HG03097 (cell line): ENCODE results near the gene UNK.
"Not testable (repeated sequence)": the region's sequence is repeated elsewhere in the genome, so short reads cannot be mapped to it uniquely, and the experiment has no call there.

ENCODE experiments used
- ATAC-seq: cut with Tn5 transposase; IDR thresholded peaks from one replicate; pipeline ENCODE4 v1.9.1; 2021; ENCODE audit not compliant: unreplicated experiment, low FRiP score

UNK gene

DNA sequence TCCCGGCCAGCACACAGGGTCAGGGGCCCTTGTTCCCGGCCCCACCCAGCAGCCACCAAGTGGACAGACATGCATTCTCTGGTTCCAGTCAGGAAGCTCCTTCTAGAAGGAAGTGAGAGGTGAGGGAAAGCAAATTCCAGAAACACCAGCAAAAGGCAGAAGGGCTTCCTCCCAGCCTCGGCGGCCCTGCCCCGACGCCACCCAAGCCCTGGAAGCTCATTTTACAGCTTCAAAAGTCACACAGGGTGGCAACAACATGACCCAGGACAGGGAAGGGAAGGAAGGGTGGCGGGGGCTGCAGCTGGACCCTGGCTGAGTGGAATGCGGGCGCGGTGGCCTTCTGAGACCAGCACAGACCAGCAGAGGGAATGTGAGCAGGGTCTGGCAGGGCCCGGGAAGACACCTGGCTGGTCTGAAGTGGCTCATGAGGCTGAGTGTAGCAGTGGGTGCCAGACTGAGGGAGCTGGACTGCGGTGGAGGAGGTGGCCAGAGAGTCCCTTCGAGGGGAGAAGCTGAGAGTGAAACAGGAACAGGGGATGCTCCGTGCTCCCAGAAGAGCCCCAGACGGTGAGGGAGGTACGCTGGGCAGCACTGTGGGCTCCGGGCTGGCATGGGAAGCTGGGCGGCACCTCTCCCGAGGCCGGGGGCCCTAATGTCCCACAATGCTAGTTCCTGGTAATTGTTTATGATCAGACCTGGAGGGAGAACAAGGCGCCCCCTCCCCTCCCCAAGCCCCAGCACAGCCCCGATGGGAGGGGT lies 61.5 kb downstream of the UNK start:
- ATAC-seq: no peak

DNA sequence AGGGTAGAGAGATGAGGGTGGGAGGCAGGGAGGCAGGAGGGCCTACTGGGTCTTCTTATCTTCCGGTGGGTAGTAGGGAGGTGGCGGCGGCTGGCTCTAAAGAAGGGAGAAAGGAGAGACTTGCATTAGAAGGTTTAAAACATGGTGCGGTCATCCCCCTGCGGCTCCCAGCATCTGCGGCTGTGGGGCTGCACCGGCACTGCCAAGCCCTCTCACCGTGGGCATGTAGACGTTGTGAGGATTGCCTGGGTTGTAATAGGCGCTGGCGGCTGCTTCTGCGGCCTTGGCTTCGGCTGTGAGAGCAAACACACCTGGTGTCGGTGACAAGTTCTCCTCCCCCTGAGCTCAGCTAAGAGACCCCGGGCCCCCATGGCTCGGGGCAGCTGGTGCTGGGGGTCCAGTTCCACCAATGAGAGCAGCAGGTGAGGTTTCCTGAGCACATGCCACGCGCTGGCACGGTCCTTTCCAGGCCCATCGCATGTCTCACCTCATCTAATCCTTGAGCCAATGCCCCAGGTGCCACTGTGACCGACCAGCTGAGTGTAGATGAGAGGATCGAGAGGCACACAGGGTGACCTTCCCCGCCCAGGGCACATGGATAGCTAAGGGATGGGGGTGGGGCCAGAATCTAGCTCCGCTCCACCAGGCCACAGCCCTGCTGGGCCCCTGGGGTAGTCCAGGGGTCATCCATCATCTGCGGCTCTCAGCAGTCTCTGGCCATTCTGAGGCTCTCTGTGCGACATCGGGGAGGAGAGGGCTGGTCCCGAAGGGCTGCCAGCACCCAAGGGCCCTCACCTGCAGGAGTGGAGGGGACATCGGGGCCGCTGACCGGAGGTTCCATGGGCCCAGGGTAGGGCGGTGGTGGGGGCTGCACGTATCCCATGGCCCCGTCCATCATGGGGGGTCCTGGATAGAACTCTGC lies 62.3 kb downstream of the UNK start:
- no peak for ATAC-seq

DNA sequence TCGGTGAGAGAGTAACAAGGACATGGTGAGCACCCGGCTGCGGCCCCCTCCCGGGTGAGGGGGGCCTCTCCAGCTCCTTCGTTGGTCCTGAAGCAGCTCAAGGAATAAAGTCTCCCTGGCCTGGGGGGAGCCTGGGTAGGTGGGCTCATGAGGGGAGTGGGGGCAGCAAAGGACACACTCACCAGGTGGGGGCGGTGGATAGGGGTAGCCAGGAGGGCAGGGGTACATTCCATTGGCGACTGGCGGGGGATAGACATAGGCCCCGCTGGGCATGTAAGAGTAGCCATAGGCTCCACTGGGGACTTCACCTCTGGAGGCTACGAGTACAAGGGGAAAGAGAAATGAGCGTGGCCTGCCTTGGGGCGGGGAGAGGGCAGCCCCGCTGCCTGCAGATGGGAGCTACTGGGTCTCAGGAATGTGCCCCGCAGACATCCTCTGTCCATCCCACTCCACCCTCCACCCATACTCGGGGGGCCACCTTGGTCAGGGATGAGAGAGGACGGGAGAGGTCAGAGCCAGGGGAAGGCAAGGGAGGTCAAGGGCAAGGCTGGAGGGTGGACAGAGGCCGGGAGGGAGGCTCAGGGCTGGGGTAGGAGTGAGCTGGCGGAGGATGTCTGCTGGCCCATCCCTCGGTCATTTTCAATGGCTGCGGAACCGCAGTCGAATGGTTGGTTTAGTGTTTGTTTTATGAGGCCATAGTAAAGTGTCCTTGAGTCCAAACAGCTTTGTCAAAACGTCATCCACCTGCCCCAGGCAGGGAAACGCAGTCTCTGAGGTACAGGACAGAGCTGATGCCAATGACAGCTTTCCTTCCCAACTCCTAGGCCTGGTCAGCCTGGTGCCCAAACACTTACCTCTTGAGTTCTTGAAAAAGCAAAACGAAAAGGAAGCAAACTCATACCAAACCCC lies 63.3 kb downstream of the UNK start:
- ATAC-seq: no peak

DNA sequence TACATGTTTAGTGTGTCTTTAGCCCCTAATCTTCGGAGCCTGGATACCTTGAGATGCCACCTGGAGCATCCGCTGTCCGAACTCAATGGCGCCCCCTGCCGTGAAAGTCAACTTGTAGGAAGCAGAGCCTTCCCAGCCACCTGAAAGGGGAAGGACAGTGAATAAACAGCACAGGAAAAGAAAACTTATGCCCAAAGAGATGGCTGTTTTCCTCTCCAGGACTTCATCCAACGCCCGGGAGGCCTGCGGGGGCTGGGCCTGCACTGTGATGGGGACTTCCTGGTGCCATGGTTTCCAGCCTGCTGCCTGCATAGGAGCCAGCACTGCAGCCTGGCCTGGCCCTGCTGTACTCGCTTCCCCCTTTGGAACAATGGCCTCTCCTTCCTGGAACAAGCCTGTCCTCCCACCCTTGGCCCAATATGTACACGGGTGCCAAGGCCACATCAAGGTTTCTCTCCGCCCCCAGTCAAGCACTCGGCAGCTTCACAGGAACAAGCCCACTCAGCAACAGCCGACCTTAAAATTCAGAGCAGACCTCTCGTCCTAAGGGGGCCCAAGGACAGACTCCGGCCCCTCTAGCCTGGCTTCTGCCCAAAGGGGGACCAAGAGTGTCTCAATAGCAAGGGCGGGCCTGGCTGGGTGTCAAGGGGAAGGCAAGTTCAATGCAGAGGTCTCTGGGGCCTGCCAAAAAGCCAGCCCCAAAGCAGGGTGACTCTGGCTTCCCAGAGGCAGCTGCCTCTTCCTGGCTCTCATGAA lies 64.1 kb downstream of the UNK start:
- ATAC-seq: no peak

DNA sequence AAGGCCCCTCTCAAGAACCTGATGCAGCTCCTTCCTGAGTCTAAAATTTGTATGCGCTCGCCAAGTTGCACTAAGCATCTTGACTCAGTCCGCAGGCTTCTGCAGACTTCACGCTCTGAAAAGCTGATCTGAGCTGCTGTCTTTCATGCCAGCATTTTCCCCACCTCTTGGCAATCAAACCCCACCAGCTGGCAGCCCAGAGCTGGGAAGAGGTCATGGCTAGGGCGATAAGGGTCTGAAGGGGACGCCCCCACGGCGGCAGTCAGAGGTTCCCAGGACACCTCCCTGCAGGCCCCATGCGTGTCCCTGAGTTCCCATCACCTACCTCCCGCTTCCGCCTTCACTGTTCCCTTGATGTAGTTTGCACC lies 64.7 kb downstream of the UNK start:
- ATAC-seq: no peak

DNA sequence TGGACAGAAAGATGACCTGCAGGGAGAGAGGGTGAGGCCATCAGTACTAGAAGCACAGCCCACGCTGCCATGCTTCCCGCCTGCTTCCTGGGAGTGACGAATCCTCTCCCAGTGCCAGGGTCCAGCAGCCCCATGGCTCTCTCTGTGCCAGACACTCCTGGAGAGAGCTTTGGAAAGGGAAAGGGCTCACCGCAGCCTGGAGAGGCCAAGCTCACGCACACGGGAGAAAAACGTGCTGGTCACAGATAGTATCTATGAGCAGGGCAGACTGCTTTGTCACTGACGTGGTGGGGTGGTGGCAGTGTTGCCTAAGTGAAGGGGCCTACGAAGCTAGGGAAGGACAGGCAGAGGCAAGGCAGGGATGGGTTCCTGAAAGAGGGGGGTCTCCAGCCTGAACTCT lies 65.1 kb downstream of the UNK start:
- no peak for ATAC-seq

DNA sequence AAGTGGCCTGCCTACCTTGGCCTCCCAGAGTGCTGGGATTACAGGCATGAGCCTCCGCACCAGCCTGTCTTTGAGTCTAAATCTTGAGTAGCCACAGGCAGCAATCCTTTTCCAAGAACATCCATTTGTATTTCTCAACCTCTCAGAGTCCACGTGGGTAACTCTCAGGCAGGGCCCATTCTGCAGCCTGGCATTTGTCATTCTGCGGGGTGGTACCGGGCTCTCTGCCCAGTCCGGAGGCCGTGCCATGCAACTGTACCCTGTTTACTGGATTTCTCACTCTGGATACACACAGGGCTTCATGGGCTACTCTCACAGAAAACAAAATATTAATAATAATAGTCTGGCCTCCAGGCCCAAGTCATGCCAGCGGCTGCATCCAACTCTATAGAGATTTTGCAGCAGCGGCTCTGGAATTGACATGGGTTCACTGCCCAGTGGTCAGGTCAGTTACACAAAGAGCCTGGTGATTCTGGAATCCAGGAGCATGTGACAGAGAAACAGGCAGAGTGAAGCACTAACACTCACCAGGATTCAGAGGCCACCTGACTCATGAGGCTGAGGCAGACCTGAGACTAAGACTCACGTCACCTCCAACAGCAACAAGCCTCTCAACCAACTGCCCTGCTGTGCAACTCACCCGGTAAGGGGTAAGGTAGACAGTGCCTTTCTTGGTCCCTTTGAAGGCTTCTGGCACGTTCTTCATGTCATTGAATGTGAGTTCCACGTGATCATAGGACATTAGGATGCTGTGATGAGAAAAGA lies 66.5 kb downstream of the UNK start:
- no peak for ATAC-seq

DNA sequence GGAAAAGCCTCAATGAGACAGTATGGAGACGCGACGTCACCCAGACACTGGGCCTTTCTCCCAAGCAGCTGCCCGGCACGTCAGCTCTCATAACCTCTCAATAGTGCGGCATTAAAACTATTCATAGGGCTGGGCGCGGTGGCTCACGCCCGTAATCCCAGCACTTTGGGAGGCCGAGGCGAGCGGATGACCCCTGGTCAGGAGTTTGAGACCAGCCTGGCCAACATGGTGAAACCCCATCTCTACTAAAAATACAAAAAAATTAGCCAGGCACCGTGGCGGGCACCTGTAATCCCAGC lies 67.0 kb downstream of the UNK start:
- ATAC-seq: not testable (repeated sequence)

DNA sequence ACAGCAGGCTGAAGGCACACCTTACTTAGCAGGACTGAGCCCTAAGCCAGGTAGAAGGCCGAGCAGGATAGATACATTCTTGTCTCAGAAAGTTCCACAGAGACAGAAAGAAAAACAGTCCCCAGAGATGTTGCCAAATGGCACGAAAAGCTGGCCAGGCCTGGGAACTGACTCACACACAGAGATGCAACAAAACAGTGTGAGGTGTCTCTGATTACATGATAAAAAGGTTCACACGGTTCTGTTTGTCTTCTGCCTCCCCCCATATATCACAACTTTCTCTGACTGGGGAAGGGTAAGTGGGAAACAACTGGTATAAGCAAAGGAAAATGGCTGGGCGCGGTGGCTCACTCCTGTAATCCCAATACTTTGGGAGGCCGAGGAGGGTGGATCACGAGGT lies 68.8 kb downstream of the UNK start:
- no peak for ATAC-seq

DNA sequence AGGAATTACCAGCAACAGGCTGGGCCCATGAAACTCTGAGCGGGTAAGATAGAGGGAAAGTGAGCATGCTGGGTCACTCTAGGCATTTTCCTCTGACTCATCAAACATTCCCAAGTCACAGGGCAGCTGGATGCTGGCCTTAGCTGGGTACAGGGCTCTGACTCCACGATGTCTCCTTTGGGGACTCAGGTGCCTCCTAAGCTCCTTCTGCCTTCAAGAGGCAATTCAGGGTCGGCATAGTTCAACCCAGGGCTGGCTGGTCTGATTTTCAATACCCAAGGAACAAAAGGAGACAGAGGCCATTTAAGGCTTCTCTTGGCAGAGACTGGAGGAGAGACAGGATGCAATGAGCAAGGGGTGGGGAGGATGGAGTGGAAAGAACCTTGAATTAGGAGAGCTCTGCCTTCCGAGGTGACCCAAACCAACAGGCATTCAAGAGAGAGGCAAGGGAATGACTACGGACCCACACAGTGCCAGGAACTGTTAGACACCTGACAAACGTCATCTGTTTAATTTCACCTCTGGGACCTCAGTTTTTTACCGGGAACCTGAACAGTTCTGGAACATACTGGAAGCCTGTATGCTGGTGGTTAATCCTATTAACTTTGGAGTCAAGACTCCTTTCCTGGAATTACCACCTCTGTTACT lies 69.6 kb downstream of the UNK start:
- no peak for ATAC-seq

DNA sequence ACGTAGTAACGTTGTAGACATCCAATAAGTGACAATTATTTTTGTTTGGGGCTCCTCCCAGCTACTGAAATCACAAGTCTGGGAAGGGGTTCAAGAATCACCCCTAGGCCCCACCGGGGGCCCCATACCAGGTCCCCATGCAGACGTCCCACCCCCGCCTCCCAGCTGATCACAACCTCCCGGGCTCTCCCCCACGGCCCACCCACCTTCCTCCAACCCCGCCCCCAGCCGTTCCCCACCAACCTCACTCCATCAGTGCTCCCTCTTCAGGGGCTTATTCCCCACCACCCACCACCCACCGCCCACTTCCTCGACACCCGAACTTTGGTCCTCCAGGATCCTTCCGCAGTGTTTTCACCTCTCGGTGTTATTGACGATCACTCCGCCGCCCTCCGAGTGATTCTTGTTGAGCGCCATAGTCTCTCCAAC lies 70.3 kb downstream of the UNK start:
- ATAC-seq: no peak

DNA sequence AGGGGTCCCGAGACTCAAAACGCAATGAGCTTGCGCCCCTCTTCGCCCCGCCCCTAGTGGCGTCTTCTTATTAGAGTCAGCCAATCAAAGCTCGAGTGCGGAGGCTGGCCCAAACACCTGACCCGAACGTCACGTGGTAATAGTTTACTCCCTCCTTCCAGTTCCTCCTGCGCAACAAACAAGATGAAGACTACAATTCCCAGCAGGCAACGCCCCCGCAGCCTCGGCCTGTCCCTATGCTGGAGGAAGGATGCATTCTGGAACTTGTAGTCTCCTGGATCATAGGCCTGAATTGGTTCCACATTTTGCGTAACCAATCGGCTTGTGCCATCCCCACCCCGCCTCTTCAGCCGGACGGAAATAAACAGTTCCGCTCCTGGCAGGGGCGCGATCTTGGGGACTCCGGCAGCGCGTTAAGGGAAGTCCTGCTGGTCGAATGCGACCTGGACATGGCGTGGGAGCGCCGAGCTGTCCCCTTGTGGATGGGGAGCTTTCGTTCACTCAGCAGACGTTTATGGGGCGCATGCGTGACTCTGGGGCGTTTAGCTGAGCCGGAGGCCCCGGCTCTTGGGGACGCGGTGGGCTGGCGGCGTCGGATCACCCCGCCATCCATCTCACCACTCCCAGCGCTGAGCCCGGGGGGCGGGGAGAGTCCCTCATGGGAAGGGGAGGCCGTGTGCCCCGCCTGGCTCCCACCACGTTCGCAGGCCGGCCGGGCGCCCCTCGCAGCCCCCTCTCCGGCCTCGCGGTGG lies 70.9 kb downstream of the UNK start, which contains the start of gene WBP2:
WBP2 (minus strand) TSS at position 26 of the 752 bp plus-strand sequence. CDS start 38 bp downstream, outside the sequence.
- ATAC-seq: peak; percentile 87

DNA sequence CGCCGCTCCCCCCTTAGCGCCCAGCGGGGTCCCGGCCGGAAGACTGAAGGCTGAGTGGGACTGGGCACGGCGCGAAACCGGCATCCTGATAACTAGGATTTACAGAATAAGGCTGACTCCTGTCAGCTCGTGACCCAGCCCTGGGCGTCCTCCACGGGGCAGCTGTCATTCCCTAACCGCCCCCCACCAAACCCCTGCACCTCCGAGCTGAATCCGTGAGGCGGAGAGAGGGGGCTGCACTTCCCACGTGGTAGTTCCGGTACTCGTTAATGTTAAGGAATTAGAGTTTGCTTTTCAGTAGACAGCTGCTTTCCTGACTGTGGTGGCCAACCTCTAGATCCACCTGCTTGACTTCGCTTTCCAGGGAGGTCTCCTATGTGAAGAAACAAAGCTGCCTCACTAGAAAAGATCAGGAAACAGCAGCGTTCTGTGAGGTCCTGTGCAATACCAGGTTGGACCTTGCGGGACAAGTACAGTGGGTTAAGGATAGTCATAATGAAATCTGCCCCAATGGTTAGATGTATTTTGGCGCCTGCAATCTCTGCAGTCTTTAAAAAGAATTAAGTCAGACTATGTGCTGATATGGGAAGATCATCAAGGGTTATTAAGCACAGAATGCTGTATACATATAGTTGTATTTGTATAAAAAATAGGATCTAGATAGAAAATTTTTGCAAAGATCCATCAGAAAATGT lies 71.6 kb downstream of the UNK start:
- ATAC-seq: peak; percentile 4

DNA sequence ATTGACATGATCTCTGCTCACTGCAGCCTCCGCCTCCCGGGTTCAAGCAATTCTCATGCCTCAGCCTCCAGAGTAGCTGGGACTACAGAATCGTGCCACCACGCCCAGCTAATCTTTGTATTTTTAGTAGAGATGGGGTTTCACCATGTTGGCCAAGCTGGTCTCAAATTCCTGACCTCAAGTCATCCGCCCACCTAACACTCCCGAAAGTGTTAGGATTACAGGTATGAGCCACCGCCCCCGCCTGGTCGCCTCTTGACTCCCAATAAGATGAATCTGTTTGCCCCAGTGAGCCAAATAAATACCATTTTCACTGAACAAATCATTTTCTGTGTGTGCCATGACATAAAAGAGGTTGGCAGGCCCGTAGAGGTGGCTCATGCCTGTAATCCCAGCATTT lies 74.8 kb downstream of the UNK start:
- ATAC-seq: not testable (repeated sequence)

DNA sequence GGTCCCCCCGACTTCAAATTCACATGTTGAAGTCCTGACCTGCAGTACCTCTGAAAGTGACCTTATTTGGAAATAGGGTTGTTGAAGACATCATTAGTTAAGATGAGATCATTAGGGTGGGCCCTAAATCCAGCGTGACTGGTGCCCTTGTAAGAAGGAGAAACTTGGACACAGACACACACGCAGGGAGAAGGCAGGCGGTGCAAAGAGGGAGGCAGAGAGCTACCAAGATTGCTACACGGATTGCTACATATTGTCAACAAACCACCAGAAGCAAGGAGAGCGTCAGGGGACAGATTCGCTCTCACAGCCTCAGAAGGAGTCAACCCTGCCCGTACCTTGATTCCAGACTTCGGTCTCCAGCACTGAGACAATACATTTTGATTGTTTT lies 77.3 kb downstream of the UNK start:
- ATAC-seq: no peak

DNA sequence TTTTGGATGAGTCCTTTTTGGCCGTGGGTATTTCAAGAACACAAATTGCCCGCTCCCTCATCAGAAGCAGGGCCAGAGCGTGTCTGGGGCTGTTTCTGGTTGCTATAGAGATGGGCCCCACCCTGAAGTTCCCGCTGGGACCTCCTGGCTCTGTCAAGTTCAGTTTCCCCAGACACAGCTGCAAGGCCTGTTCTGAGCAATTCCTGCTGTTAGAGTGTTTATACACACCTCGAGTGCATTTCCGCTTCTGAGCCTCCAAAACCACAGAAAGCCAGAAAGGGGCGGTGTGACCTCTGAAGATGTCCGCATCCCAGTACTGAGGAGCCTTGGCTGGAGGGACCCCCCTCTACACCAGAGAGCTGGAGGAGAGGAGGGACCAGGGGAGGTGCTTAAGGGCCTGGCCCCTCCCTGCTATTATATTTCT lies 79.9 kb downstream of the UNK start:
- peak; percentile 82 for ATAC-seq

DNA sequence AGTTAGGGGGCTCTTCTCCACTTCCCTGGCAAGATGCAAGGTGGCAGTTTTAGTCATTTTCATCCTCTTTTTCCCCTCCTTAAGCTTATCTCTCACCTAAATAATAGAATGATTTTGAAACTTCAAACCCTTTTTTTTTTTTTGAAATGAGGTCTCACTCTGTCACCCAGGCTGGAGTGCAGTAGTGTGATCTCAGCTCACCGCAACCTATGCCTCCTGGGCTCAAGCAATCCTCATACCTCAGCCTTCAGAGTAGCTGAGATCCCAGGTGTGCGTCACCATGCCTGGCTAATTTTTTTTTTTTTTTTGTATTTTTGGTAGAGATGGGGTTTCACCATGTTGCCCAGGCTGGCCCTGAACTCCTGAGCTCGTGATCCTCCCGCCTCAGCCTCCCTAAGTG lies 80.3 kb downstream of the UNK start:
- not testable (repeated sequence) for ATAC-seq
